ENCODE results near the gene SFR1. TPM values are rescaled to one million over a fixed set of nuclear protein-coding genes. Genes with fewer than 3 reads are reported as not detected.

The SFR1 gene
- total RNA-seq, 1 experiment from 2014 or later, result 11.6 TPM

- Mint-ChIP-seq H3K4me1 (ENCODE audit: low read depth, unreplicated experiment) (no peaks in the 10 kb centered on the region), H3K27me3 (ENCODE audit: unreplicated experiment) (no peaks in the 10 kb centered on the region), H3K4me3 (ENCODE audit: low read depth, unreplicated experiment) (no peak overlapping the region), H3K9me3 (ENCODE audit: low read depth, unreplicated experiment) (no peaks in the 10 kb centered on the region), H3K36me3 (ENCODE audit: insufficient read depth, unreplicated experiment) (no peaks in the 10 kb centered on the region), H3K27ac (ENCODE audit: unreplicated experiment) (no peak overlapping the region)
- intact Hi-C loops (cut with micrococcal nuclease; ENCODE audit: unreplicated experiment), result no loop called here
- CTCF ChIA-PET, result interaction anchor here (0.9 kb wide), 1 partner anchor 45 kb away, joined by 3 read pairs; the partner anchor contains the start of gene SFR1
- TF ChIP-seq CTCF (IDR thresholded peaks at IDR 0.05; ENCODE audit: unreplicated experiment), result no peak
- no TSS peak for BruUV-seq (replicated peaks)
- DNase-seq, result peak; percentile 9
Observed at GRCh38 chr10:104077247-104077646, 44.7 kb upstream of the SFR1 start.

GRCh38 chr10:104077663-104078151, 44.3 kb upstream of the SFR1 start:
- H3K27ac Mint-ChIP-seq (ENCODE audit: unreplicated experiment), result no peak overlapping the region
- DNase-seq, result no peak
- TF ChIP-seq CTCF (IDR thresholded peaks at IDR 0.05; ENCODE audit: unreplicated experiment), result no peak
- H3K27me3 Mint-ChIP-seq (ENCODE audit: unreplicated experiment), result no peaks in the 10 kb centered on the region
- no peak overlapping the region for H3K4me3 Mint-ChIP-seq (ENCODE audit: low read depth, unreplicated experiment)
- H3K9me3 Mint-ChIP-seq (ENCODE audit: low read depth, unreplicated experiment), result no peaks in the 10 kb centered on the region
- intact Hi-C loops (cut with micrococcal nuclease; ENCODE audit: unreplicated experiment), result no loop called here
- no peaks in the 10 kb centered on the region for H3K4me1 Mint-ChIP-seq (ENCODE audit: low read depth, unreplicated experiment)
- CTCF ChIA-PET, result no interaction called here
- BruUV-seq (replicated peaks), result no TSS peak
- no peaks in the 10 kb centered on the region for H3K36me3 Mint-ChIP-seq (ENCODE audit: insufficient read depth, unreplicated experiment)

- no peak for TF ChIP-seq CTCF (IDR thresholded peaks at IDR 0.05; ENCODE audit: unreplicated experiment)
- Mint-ChIP-seq H3K36me3 (ENCODE audit: insufficient read depth, unreplicated experiment) (no peaks in the 10 kb centered on the region), H3K27me3 (ENCODE audit: unreplicated experiment) (no peaks in the 10 kb centered on the region), H3K27ac (ENCODE audit: unreplicated experiment) (no peak overlapping the region), H3K4me3 (ENCODE audit: low read depth, unreplicated experiment) (no peak overlapping the region), H3K4me1 (ENCODE audit: low read depth, unreplicated experiment) (peaks cover 9% of the 10 kb centered on the region), H3K9me3 (ENCODE audit: low read depth, unreplicated experiment) (no peaks in the 10 kb centered on the region)
- CTCF ChIA-PET, result interaction anchor here (0.9 to 1.7 kb wide), 2 partner anchors 41 to 192 kb away, joined by 3 to 5 read pairs; partner anchors contain the start of gene SFR1
- intact Hi-C loops (cut with micrococcal nuclease; ENCODE audit: unreplicated experiment), result loop anchor here (5.0 kb wide), 1 partner anchor 42 kb away; the partner anchor contains the start of gene SFR1
- no TSS peak for BruUV-seq (replicated peaks)
- DNase-seq, result no peak
Observed at GRCh38 chr10:104080762-104081161, 41.2 kb upstream of the SFR1 start.

GRCh38 chr10:104081998-104082397, 40.0 kb upstream of the SFR1 start:
- no peak overlapping the region for H3K27ac Mint-ChIP-seq (ENCODE audit: unreplicated experiment)
- DNase-seq, result no peak
- intact Hi-C loops (cut with micrococcal nuclease; ENCODE audit: unreplicated experiment), result loop anchor here (5.0 kb wide), 1 partner anchor 40 kb away; the partner anchor contains the start of gene SFR1
- no peak overlapping the region for H3K4me3 Mint-ChIP-seq (ENCODE audit: low read depth, unreplicated experiment)
- no peak for TF ChIP-seq CTCF (IDR thresholded peaks at IDR 0.05; ENCODE audit: unreplicated experiment)
- no TSS peak for BruUV-seq (replicated peaks)
- no peaks in the 10 kb centered on the region for H3K27me3 Mint-ChIP-seq (ENCODE audit: unreplicated experiment)
- H3K4me1 Mint-ChIP-seq (ENCODE audit: low read depth, unreplicated experiment), result peaks cover 13% of the 10 kb centered on the region
- H3K9me3 Mint-ChIP-seq (ENCODE audit: low read depth, unreplicated experiment), result no peaks in the 10 kb centered on the region
- CTCF ChIA-PET, result interaction anchor here (0.7 to 1.7 kb wide), 3 partner anchors 8 to 194 kb away, joined by 3 read pairs; no protein-coding TSS in a partner anchor
- H3K36me3 Mint-ChIP-seq (ENCODE audit: insufficient read depth, unreplicated experiment), result no peaks in the 10 kb centered on the region

All from Calu3 (cell line).